Body of pancreas (tissue), 4 donors: ENCODE results near the gene OR4N2.

Source experiments
- POLR2A ChIP-seq, 3 donors: fragments of 450-650 bp; IDR thresholded peaks; one replicate each; pipeline ENCODE4 v1.6.1; 2016; ENCODE audit warnings: antibody characterized with exemption in 3 of 3, mild to moderate bottlenecking in 2 of 3
- TF ChIP-seq, protein P1 (sequence below), 7 experiments: fragments of 450-650 bp in 4 of 7; fragments of 200-600 bp in 3 of 7; sonication (generic) in 3 of 7; IDR thresholded peaks; one replicate each; pipeline ENCODE4 v1.5.1; 2016 to 2019; ENCODE audit warnings: antibody characterized with exemption in 7 of 7

DNA sequence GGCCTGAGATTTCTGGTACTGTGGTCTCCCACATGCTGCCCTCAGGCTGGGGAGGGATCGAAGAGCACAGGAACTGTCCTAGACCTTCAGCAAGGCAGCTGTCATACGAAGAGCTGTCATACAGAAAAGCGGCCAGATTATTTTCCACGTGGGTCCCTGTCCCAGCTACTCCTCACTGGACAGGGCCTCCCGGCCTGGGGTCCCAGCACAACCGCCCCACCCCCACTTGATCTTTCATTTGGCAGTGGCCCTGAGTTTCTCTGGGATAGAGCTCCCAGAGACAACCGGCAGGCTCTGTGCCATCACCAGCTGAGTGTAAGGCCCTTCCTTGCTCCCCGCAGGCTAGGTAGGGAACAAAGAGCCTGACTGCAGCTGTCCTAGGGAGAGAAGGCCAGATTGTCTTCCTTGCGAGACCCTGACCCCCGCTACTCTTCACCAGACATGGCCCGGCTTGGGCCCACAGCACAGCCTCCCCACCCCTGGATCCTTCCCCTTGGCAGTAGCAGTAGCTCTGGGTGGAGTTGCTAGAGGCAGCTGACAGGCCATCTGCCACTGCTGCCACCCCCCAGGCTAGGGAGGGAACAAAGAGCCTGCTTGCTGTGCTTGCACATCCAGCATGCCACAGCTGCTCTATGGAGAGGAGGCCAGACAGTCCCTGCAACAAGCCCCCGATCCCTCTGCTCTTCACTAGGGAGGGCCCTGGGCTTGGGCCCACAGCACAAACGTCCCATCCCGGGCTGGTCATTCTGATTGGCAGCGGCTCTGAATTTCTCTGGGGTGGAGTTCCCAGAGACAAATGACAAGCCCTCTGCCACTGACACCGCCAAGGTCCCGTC is 3.1 kb upstream of the OR4N2 start:
- TF ChIP-seq, protein P1, sequence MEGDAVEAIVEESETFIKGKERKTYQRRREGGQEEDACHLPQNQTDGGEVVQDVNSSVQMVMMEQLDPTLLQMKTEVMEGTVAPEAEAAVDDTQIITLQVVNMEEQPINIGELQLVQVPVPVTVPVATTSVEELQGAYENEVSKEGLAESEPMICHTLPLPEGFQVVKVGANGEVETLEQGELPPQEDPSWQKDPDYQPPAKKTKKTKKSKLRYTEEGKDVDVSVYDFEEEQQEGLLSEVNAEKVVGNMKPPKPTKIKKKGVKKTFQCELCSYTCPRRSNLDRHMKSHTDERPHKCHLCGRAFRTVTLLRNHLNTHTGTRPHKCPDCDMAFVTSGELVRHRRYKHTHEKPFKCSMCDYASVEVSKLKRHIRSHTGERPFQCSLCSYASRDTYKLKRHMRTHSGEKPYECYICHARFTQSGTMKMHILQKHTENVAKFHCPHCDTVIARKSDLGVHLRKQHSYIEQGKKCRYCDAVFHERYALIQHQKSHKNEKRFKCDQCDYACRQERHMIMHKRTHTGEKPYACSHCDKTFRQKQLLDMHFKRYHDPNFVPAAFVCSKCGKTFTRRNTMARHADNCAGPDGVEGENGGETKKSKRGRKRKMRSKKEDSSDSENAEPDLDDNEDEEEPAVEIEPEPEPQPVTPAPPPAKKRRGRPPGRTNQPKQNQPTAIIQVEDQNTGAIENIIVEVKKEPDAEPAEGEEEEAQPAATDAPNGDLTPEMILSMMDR (IDR thresholded peaks at IDR 0.05) = no peak
- TF ChIP-seq POLR2A (IDR thresholded peaks at IDR 0.05) = no peak
